GM20000 (cell line): ENCODE results near the gene CLEC2B.

ENCODE experiments used
- DNase-seq: peaks from one replicate; pipeline ENCODE4 v3.0.0; 2012; ENCODE audit warnings: low spot score
- TF ChIP-seq, protein P1 (sequence below): IDR thresholded peaks from 2 replicates; pipeline ENCODE4 v1.5.1; 2012; ENCODE audit warnings: mild to moderate bottlenecking, control low read depth; ENCODE audit errors: extremely low read depth, missing control alignments

CLEC2B gene

DNA sequence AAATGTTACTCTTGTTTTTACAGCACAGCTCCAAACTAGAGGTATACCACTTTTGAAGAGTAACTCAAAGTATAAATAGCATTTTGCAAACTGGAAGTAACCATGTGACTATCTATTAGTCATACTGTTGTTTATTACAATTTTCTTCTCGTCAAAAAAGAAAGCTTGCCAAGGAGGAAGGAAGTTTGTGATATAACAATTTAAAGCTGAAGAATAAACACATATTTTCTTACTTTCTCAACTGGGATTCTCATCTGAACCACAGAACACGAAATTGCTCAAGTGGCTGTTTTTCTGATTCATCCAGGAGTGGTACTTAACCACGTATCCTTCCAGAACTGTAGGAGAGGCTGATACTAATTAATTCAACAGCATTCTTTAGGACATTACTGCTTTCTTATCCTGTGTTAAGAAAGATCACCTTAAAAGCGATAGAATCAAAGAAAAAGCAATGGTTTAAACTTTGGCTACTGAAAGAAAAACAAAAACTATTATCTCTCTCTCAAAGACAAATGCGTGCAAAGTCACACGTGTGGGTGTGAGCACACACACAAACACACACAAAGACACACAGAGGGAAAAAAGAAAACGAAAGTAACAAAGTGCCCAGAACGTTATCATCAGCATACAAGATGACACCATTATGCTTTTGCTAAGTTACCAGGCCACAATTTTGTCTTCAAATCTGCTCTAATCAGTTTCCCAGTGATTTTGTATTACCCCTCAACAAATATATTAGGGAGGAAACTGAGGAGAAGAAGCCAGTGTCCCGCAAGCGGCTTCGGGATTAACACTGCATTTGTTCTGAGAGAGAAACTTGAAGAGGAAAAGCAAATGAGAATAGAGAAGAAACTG is at the start of gene CLEC2B:
TSS of gene CLEC2B (minus strand) at position 48 of the 855 bp plus-strand sequence.
- no peak for DNase-seq

DNA sequence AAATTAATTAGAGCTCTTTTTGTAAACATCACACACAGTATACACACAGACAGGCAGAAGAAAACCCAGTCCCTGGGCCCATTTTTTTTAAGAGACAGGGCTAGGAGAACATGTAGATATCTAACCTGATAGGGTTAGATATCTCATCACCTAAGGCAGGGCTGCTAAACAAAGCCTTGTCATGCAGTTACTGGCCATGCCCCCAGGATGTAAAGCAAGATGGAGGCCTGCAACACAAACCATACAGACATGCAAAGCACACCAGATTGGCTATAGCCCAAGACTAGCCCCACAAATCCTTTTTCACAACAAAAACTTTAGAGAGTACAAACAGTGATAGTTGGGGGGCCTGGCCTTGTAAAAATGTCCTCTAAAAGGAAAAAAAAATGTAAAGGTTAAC is 42.6 kb upstream of the CLEC2B start:
- no peak for DNase-seq

More for the DNA sequence above, at the start of gene CLEC2B:
- TF ChIP-seq, protein P1, sequence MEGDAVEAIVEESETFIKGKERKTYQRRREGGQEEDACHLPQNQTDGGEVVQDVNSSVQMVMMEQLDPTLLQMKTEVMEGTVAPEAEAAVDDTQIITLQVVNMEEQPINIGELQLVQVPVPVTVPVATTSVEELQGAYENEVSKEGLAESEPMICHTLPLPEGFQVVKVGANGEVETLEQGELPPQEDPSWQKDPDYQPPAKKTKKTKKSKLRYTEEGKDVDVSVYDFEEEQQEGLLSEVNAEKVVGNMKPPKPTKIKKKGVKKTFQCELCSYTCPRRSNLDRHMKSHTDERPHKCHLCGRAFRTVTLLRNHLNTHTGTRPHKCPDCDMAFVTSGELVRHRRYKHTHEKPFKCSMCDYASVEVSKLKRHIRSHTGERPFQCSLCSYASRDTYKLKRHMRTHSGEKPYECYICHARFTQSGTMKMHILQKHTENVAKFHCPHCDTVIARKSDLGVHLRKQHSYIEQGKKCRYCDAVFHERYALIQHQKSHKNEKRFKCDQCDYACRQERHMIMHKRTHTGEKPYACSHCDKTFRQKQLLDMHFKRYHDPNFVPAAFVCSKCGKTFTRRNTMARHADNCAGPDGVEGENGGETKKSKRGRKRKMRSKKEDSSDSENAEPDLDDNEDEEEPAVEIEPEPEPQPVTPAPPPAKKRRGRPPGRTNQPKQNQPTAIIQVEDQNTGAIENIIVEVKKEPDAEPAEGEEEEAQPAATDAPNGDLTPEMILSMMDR, result no peak

DNA sequence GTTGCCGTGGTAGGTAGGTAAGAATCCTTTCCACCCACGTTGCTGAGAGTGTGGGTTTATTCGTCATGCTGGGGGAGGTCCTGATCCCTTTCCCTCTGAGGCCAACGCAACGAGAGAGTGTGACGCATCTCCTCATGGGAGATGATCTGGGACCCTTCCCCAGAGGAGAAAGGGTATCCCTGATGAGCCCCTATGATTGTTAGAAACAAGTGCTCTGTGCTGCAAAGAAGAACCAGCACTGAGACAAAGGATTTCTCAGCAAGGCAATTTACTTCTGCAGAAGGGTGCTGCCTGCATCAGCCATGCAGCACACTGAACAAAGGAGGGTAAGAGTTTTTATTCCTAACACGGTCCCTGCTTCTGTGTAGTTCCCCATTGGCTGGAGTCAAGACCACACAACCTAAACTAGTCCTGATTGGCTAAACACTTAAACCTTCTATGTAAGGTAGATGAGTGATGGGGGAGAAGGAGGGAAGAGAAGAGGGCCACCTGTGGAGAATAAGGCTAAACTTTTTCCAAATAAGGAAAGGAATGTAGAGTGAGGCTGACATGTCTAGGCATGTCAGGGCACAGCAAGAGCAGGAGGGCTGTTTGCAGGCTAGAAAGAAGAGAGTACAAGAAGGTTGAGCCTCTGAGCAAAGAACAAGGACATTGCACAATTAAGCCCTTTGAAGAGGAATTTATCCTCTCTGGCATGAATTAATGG is 41.7 kb upstream of the CLEC2B start:
- TF ChIP-seq, protein P1, result no peak
- no peak for DNase-seq

More for the DNA sequence above, 42.6 kb upstream of the CLEC2B start:
- TF ChIP-seq, protein P1, result no peak

DNA sequence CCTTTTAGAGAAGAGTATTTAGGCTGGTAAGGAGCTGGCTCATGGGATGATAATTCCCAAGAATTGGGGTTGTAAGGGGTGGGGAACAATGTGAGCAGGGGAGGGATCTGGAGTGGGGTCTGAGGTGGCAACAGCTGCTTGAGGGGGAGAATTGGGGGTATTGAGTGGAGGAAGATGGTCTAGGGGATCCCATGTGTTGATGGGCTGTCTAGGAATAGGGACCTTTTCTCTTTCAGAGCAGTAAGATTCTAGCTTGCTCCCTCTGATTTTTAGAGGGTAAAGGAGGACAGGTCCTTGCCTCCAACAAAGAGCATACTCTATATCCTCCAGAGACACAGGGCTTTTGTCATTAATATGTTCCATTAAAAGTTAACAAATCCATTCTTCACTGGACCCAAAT is 40.6 kb upstream of the CLEC2B start:
- DNase-seq, result no peak

DNA sequence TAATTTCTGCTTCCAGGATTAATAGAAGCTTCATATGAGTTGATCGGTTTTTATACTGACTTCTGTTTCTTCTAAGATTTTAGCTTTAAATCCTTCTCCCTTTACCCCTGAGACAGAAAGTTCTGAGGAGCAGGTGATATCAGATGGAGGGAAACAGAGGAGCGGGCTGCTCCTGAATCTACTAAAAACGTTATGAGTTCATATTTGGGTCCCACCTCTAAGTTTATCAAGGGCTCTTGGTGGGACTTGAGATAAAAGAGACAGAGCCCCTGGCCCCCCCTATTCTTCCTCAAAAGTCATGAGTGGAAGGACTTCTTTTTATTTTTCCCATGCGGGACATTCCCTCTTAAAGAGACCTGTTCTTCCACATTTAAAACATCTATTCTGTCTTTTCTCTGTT is 39.2 kb upstream of the CLEC2B start:
- no peak for DNase-seq
- TF ChIP-seq, protein P1, result no peak

More for the DNA sequence above, 40.6 kb upstream of the CLEC2B start:
- TF ChIP-seq, protein P1, result no peak

DNA sequence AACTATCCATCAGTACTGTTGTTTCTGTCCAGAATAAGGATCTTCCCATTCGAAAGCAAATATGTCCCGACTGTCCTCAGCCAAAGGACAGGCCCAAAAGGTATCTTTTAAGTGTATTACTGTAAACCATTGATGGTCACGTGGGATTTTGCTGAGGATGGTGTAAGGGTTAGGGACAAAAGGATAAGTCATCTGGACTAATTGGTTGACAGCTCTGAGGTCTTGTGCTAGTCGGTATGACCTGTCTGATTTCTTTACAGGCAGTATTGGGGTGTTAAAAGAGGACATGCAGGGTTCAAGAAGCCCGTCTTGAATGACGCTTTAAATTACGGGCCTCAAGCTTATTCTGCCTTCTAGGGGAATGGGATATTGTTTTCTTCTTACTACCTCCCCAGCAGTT is 38.6 kb upstream of the CLEC2B start:
- no peak for DNase-seq
- TF ChIP-seq, protein P1, result no peak

DNA sequence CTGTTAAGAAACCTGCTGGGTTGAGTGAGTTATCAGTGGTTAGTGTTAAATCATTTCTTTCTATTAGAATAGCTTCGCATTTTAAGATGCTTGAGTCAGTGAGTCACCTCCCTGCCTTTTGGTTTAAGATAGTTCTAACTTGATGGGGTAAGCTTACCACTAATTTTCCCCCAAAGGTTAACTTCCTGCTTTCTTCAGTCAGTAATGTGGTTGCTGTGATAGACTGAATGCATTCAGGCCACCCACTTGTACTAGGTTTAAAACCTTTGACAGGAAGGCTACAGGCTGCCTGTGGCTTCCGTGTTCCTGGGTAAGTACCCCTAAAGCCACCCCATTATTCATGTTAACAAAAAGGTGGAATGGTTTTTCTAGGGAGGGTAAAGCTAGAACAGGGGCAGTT is 37.7 kb upstream of the CLEC2B start:
- no peak for DNase-seq
- TF ChIP-seq, protein P1, result no peak
